ENCODE results near the gene HIVEP2.

The HIVEP2 gene

DNA sequence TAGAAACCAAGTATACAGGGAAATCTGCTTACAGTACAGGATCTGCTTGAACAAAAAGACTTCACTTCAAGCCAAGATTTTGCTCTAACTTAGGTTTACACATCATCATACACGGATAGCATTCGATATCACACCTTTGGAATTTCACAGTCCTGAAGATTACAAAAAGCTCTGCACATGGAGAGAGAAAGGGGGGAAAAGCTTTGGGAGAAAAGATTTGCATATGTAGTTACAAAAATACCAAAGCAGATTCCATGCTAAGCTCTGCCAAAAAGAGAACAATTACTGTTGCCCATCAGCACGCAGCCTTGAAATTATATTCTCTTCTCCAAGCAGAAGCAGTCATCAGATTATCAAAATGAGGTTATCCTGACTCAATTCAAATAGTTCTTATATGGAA lies 62.0 kb downstream of the HIVEP2 start:
- in situ Hi-C loops (cut with HindIII; ENCODE audit: low sequenced_read_pairs), result no loop called here
- H3K4me3 ChIP-seq (ENCODE audit: low read depth, low read length), result no peak overlapping the region
- peak; percentile 53 for DNase-seq (ENCODE audit: low read depth, low spot score)
- TF ChIP-seq, protein P1, sequence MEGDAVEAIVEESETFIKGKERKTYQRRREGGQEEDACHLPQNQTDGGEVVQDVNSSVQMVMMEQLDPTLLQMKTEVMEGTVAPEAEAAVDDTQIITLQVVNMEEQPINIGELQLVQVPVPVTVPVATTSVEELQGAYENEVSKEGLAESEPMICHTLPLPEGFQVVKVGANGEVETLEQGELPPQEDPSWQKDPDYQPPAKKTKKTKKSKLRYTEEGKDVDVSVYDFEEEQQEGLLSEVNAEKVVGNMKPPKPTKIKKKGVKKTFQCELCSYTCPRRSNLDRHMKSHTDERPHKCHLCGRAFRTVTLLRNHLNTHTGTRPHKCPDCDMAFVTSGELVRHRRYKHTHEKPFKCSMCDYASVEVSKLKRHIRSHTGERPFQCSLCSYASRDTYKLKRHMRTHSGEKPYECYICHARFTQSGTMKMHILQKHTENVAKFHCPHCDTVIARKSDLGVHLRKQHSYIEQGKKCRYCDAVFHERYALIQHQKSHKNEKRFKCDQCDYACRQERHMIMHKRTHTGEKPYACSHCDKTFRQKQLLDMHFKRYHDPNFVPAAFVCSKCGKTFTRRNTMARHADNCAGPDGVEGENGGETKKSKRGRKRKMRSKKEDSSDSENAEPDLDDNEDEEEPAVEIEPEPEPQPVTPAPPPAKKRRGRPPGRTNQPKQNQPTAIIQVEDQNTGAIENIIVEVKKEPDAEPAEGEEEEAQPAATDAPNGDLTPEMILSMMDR (IDR thresholded peaks at IDR 0.05; ENCODE audit: low read depth, low read length), result no peak

DNA sequence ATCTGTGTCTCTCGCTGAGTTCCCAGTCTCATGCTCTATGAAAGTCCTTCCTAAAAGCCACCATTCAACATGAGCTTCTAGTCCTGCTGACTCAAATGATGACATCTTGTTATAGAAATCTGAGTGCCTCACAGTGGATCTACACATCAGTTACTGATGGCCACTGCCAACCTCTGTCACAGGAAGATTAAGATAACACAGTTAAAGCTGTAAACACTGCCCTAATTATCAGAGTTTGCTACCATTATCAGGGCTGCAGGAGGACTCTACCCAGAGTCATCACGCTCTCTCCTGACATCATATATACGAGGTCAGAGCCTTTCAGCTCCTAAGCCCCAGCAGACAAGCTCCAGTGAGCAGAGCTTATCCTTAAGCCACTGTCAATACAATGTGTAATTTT lies 63.2 kb downstream of the HIVEP2 start:
- in situ Hi-C loops (cut with HindIII; ENCODE audit: low sequenced_read_pairs), result no loop called here
- no peak for DNase-seq (ENCODE audit: low read depth, low spot score)
- H3K4me3 ChIP-seq (ENCODE audit: low read depth, low read length), result no peak overlapping the region
- TF ChIP-seq, protein P1 (IDR thresholded peaks at IDR 0.05; ENCODE audit: low read depth, low read length), result no peak

DNA sequence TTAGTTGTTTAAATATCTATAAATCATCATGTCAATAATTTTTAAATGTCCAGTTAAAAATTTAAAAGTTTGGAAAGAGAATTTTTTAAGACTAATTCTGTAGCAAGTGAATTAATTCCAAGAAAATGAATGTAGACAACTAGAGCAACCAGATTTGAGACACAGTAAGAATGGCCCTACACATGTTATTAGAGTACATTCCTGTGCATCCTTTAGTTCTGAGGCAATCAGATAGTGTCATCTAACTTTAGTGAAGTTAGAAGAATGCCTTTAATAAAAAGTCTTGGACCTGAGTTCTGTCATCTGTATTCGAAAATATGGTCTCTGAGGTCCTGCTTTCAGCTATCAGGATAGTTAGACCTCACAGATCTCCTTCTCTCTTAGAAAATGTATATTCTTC lies 63.7 kb downstream of the HIVEP2 start:
- in situ Hi-C loops (cut with HindIII; ENCODE audit: low sequenced_read_pairs), result no loop called here
- TF ChIP-seq, protein P1 (IDR thresholded peaks at IDR 0.05; ENCODE audit: low read depth, low read length), result no peak

DNA sequence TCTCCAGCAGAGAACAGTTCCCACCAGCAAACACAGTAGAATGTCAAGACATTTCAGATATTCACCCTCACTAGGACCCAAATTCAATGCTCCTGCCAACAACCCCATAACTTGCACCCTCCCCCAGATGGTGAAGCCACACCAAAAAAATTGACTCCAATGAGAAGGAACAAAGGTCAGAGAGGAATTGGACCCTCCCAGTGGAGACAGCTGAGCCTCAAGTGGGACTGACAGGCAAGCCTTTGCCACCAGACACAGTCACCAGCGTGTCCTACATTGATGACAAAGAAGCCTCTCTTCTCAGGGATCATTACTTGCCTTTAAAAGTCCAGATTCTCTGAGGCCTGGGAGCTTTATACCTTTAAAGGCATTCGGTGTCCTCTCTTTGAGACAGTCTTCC lies 64.8 kb downstream of the HIVEP2 start:
- no peak overlapping the region for H3K4me3 ChIP-seq (ENCODE audit: low read depth, low read length)
- in situ Hi-C loops (cut with HindIII; ENCODE audit: low sequenced_read_pairs), result no loop called here
- TF ChIP-seq, protein P1 (IDR thresholded peaks at IDR 0.05; ENCODE audit: low read depth, low read length), result no peak
- DNase-seq (ENCODE audit: low read depth, low spot score), result no peak

More for the DNA sequence above, 63.7 kb downstream of the HIVEP2 start:
- DNase-seq (ENCODE audit: low read depth, low spot score), result no peak
- H3K4me3 ChIP-seq (ENCODE audit: low read depth, low read length), result no peak overlapping the region

DNA sequence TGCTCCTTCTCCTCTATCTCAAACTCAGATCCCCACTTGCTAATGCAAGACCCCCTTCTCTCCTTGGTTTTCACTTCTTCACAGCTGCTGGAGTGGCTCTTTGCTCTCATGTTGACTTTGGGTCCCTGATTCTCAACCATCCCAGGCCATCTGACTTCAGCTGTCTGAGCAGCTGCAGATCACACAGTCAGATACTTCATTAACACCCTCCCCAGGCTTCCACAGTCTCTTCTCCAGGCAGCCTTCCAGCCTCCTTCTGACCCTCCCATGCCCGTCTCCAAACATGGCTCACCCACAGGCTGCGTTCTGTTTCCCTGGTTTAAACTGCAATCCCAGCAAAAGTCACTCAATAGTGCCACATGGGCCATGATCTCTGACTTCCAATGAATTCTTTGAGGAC lies 65.4 kb downstream of the HIVEP2 start:
- H3K4me3 ChIP-seq (ENCODE audit: low read depth, low read length), result no peak overlapping the region
- TF ChIP-seq, protein P1 (IDR thresholded peaks at IDR 0.05; ENCODE audit: low read depth, low read length), result no peak
- no peak for DNase-seq (ENCODE audit: low read depth, low spot score)
- in situ Hi-C loops (cut with HindIII; ENCODE audit: low sequenced_read_pairs), result no loop called here

DNA sequence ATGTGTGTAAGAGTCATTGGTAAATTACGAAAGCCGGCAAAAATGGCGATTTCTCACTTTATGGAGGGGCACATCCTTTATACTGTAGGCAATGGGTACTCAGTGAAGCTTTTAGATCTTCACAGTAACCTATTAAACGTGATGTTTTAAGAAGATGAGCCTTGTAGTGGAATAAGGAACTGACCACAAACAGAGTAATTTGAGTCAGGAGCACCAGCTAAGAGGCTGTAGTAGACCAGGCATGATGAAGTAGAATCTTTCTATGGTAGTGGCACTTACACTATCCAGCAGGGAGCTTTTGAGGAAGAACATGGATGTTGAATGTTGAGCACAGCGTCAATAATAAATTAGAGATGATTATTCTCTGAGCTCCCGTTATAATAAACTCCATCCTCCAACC lies 65.9 kb downstream of the HIVEP2 start:
- TF ChIP-seq, protein P1 (IDR thresholded peaks at IDR 0.05; ENCODE audit: low read depth, low read length), result no peak
- no peak for DNase-seq (ENCODE audit: low read depth, low spot score)
- in situ Hi-C loops (cut with HindIII; ENCODE audit: low sequenced_read_pairs), result no loop called here
- no peak overlapping the region for H3K4me3 ChIP-seq (ENCODE audit: low read depth, low read length)

DNA sequence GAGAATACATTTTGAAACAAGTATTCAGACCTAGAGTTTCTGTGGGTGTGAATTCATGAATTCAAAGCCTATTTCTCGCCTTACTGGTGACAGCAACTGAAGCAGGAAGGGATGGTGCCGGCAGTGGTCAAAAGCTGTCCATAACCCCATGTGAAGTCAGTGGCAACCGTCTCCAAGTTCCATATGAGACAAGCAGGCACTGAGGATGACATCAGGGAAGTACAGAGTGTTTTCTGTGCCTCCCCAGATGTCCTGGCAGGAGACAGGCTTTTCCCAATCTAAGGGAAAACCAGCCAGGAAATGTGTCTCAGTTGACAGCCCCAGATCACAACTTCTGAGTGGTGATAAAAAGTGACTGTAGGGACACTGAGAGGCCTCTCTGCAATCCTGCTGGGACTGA lies 66.6 kb downstream of the HIVEP2 start:
- DNase-seq (ENCODE audit: low read depth, low spot score), result no peak
- in situ Hi-C loops (cut with HindIII; ENCODE audit: low sequenced_read_pairs), result no loop called here
- H3K4me3 ChIP-seq (ENCODE audit: low read depth, low read length), result no peak overlapping the region
- TF ChIP-seq, protein P1 (IDR thresholded peaks at IDR 0.05; ENCODE audit: low read depth, low read length), result no peak
